Measurements from ENCODE around the gene ARHGEF16.

Gene ARHGEF16

DNA sequence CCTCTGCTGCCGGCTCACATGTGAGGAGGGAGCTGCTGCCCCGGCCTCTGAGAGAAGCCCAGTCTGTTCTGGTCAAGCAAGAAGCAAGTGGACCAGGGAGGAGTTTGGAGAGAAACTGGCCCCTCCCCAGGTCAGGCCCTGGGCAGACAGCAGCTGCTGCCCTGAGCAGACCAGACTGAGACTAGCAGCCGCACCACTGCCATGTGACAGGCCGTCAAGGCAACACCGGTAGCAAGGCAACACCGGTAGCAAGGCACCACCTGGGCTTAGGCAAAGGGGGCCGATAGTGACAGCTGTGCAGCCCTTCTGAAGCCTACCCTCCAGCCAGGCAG is 50.3 kb downstream of the ARHGEF16 start:
- no peak for DNase-seq
- in situ Hi-C loops (cut with HindIII; ENCODE audit: low pct_ligation_motif_present, low pct_unique_long_range_greater_than_20kb, low sequenced_read_pairs), result no loop called here

- in situ Hi-C loops (cut with HindIII; ENCODE audit: low pct_ligation_motif_present, low pct_unique_long_range_greater_than_20kb, low sequenced_read_pairs), result no loop called here
- DNase-seq, result no peak
These were observed 50.7 kb downstream of the ARHGEF16 start for GRCh38 chr1:3505161-3505560.

- in situ Hi-C loops (cut with HindIII; ENCODE audit: low pct_ligation_motif_present, low pct_unique_long_range_greater_than_20kb, low sequenced_read_pairs), result no loop called here
These were observed 51.6 kb downstream of the ARHGEF16 start for GRCh38 chr1:3506041-3506440.

GRCh38 chr1:3506943-3507342 is 52.5 kb downstream of the ARHGEF16 start:
- in situ Hi-C loops (cut with HindIII; ENCODE audit: low pct_ligation_motif_present, low pct_unique_long_range_greater_than_20kb, low sequenced_read_pairs), result no loop called here
- DNase-seq, result no peak

More at GRCh38 chr1:3506041-3506440, 51.6 kb downstream of the ARHGEF16 start:
- no peak for DNase-seq

DNA sequence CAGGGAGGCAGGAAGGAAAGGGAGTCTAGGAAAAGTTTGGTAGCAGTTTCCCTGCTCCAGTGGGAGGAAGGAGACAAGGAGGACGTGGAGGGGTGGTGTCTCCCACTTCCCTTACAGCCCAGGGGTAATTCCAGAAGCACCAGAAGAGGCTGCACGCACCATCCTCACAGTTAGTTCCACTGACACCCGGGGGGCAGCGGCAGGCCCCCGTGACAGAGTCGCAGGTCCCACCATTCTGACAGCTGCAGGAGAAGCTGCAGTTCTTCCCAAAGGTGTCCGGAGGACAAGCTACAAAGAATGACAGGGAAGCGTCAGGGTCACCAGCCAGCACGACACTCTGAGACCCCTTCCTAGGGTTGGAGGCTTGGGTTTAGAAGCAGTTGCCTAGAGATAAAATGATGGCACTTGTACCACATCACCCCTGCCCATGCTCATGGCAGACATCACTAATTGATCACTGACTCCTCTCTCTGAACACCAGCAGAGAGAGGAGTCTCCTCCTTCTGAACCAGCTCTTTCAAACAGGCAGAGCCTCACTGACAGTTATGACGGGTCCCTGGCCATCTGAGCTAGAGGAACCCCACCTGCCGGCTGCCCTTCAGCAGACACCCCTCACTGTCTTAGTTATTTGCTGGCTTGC is 53.3 kb downstream of the ARHGEF16 start:
- DNase-seq, result no peak
- in situ Hi-C loops (cut with HindIII; ENCODE audit: low pct_ligation_motif_present, low pct_unique_long_range_greater_than_20kb, low sequenced_read_pairs), result no loop called here

DNA sequence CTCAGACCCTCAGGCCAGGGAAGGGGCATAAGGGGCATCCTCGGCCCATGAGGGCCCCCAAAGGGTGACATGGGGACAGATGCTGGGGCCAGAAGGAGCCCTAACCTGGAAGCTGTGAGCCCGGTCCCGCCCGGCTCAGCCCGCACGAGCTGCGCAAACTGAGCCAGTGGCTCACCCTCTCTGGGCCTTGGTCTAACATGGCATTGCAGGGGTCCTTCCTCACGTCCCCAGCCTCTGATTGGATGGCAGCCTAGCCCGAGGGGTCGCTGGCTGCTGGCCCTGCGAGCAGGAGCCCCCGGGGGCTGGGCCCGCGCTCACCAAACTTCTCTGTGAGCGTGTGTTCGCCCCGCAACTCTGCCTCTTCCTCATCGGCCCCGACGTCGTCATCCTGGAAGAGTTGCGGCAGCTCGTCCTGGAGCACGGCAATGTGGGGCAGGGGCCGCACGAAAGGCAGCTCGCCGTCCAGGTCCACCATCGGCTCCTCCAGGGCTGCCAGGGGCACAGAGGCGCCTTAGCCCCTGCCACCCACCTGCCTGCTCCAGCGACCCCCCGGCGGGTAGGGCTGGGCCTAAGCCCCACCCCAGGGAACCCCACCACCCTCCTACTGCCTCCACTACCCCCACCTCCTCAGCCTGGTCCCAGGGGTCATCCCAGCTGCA is 54.4 kb downstream of the ARHGEF16 start:
- no peak for DNase-seq
- in situ Hi-C loops (cut with HindIII; ENCODE audit: low pct_ligation_motif_present, low pct_unique_long_range_greater_than_20kb, low sequenced_read_pairs), result no loop called here

DNA sequence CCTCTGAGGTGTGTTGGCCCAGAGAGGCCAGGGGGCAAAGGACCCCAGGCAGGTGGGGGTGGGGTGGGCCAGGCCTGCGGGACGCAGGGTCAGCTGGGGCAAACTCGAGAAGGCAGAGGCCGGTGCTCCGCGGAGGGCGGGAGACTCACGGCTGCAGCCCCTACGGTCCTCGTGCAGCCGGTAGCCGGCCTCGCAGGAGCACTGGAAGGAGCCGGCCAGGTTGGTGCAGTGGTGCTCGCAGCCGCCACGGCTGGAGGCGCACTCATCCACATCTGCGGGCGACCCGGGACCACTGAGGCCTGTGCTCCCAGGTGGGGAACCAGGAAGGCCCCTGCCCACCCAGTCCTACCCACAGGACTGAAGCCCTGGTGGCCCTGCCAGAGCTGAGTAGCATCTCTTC is 55.3 kb downstream of the ARHGEF16 start:
- in situ Hi-C loops (cut with HindIII; ENCODE audit: low pct_ligation_motif_present, low pct_unique_long_range_greater_than_20kb, low sequenced_read_pairs), result no loop called here
- no peak for DNase-seq

DNA sequence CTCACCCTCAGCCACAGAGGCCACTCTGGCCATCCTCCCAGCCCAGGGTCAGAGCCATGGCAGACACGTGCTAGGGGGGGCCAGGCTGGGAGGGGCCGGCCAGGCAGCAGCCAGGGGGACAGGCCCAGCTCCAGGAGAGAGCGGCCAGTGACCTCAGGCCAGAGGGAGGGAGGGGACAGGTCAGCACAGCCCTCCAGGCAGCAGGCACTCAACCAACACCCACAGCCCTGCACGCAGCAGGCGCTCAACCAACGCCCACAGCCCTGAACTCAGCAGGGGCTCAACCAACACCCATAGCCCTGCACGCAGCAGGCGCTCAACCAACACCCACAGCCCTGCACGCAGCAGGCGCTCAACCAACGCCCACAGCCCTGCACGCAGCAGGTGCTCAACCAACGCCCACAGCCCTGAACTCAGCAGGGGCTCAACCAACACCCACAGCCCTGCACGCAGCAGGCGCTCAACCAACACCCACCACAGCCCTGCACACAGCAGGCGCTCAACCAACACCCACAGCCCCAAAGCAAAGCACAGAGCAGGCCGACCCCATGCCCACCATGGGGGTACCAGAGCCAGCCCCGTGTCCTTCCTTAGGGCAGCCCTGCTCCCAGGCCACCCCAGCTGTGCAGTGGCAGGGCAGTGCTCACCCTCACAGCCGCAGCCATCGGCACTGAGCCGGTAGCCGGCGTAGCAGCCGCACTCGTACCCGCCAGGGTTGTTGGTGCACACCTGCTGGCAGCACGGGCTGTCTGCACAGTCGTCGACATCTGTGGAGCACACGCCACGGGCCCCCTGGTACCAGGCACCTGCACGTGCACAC is 55.9 kb downstream of the ARHGEF16 start:
- no peak for DNase-seq
- in situ Hi-C loops (cut with HindIII; ENCODE audit: low pct_ligation_motif_present, low pct_unique_long_range_greater_than_20kb, low sequenced_read_pairs), result no loop called here

DNA sequence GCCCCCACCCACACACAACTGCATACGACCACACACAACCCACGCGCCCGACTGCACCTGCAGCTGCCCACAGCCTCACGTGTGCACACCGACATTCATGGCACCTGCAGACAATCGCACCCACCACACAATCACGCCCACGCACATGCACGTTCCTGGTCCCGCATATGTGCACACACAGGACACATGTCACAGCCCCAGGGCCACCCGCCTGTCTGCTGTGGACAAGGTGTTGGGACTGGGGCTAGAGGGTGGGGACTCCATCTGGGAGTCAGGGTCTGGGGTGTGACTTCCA is 56.4 kb downstream of the ARHGEF16 start:
- in situ Hi-C loops (cut with HindIII; ENCODE audit: low pct_ligation_motif_present, low pct_unique_long_range_greater_than_20kb, low sequenced_read_pairs), result no loop called here
- no peak for DNase-seq

- DNase-seq, result no peak
- in situ Hi-C loops (cut with HindIII; ENCODE audit: low pct_ligation_motif_present, low pct_unique_long_range_greater_than_20kb, low sequenced_read_pairs), result no loop called here
These were observed 56.8 kb downstream of the ARHGEF16 start for GRCh38 chr1:3511306-3511705.

GRCh38 chr1:3511856-3512255 is 57.4 kb downstream of the ARHGEF16 start:
- no peak for DNase-seq
- in situ Hi-C loops (cut with HindIII; ENCODE audit: low pct_ligation_motif_present, low pct_unique_long_range_greater_than_20kb, low sequenced_read_pairs), result no loop called here

DNA sequence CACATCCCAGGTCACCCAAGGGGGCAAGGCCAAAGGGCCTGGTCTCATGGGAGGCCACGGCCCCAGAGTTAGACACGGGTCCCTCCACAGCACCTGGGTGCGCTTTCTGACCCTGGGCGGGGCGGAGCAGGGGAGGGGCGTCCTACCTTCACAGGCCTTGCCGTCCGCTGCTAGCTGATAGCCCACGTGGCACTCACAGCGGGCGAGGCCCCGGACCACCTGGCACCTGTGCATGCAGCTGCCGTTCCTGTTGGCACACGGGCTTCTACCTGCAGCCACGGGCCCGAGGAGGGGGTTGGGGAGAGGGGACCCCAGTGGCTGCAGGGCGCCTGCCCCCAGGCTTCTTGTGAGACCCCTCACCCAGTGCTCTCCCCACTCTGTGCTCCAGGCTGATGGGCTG is 59.9 kb downstream of the ARHGEF16 start:
- no peak for DNase-seq
- in situ Hi-C loops (cut with HindIII; ENCODE audit: low pct_ligation_motif_present, low pct_unique_long_range_greater_than_20kb, low sequenced_read_pairs), result no loop called here

DNA sequence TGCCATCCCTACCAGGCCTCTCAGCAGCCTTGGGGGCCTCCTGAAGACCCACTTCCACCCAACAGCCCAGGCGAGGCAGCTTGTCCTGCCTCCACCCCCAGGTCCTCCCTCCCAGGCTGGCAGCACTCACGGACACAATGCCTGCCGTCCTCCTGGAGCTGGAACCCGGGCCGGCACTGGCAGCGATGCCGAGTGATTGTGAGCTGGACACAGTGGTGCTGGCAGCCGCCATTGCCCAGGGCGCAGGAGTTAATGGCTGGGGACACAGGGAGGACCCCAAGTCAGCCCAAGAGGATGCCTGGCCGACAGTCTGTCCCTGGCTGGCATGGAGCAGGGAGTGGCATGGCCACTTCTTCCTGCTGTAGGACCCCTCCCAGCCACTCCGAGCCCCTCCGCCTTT is 60.8 kb downstream of the ARHGEF16 start:
- in situ Hi-C loops (cut with HindIII; ENCODE audit: low pct_ligation_motif_present, low pct_unique_long_range_greater_than_20kb, low sequenced_read_pairs), result no loop called here
- DNase-seq, result no peak

- in situ Hi-C loops (cut with HindIII; ENCODE audit: low pct_ligation_motif_present, low pct_unique_long_range_greater_than_20kb, low sequenced_read_pairs), result no loop called here
- no peak for DNase-seq
These were observed 61.5 kb downstream of the ARHGEF16 start for GRCh38 chr1:3515774-3516480.

DNA sequence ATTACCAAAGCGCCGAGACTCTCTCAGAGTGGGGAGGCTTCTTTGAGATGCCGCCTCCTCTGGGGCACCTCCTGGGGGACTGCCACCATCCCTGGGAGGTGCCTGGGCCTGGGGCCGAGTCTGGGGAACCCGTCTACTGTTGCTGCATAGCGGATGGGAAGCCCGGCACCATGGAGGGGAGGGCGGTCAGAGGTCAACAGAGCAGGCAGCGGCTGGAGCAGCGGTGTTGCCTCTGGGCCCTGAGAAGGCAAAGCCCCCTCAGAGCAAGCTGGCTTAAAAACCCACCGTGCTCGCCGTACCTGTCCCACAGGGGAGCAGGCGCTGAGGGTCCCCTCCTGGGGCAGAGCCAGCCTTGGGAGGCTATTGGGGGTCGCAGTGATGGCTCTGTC is 62.0 kb downstream of the ARHGEF16 start:
- DNase-seq, result no peak
- in situ Hi-C loops (cut with HindIII; ENCODE audit: low pct_ligation_motif_present, low pct_unique_long_range_greater_than_20kb, low sequenced_read_pairs), result no loop called here

DNA sequence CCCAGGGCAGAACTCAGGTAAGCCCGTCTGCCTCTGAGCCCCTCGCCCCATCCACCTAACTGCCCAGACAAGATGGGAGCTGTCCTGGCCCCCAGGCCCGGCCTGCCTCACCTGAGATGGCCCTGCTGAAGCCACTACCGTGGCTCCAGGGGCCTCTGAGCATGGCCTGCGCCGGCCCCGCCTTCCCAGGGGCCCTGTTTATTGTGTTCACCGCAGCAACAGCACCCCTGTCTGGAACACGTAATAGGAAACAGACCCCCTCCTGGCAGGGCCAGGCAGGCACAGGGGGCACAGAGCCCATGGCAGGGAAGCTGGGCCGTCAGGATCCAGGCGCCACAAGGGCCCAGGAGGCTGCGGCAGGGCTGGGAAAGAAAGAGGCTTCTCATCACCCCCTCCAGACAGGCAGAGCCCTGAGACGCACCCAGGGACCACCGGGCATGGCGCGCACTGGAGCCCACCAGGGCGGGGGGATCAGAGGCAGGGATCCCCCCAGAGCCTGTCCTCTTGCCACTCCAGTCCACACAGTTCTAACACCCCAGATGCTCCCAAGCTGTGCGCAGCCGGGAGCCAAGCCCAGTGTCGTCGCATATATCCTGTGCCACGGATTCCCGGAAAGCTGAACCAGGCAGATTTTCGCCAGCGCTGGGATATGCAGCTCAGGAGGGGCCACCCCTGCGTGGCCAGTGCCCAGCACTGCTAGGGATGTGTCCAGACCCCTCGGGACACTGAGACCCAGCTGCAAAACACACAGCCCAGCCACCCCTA is 62.6 kb downstream of the ARHGEF16 start:
- in situ Hi-C loops (cut with HindIII; ENCODE audit: low pct_ligation_motif_present, low pct_unique_long_range_greater_than_20kb, low sequenced_read_pairs), result no loop called here
- DNase-seq, result no peak

GRCh38 chr1:3518256-3518655 is 63.8 kb downstream of the ARHGEF16 start:
- DNase-seq, result no peak
- in situ Hi-C loops (cut with HindIII; ENCODE audit: low pct_ligation_motif_present, low pct_unique_long_range_greater_than_20kb, low sequenced_read_pairs), result no loop called here

GRCh38 chr1:3518756-3519155 is 64.3 kb downstream of the ARHGEF16 start:
- no peak for DNase-seq
- in situ Hi-C loops (cut with HindIII; ENCODE audit: low pct_ligation_motif_present, low pct_unique_long_range_greater_than_20kb, low sequenced_read_pairs), result no loop called here
